Adrenal gland (tissue), 12 donors: ENCODE results near the gene LSMEM2. TPM values are rescaled to one million over a fixed set of nuclear protein-coding genes. Genes with fewer than 3 reads are reported as not detected.

Experiments
- DNase-seq, 7 donors: peaks; one replicate each; pipeline ENCODE4 v3.0.0-alpha.2; 2019 to 2020
- H3K27ac ChIP-seq, 5 donors: fragments of 200-600 bp; sonication (generic) in 4 of 5; 1 replicate in 3 of 5; 2 replicates in 2 of 5; pipeline versions ENCODE4 v1.5.1 to v1.8.0; 2016 to 2020; ENCODE audit warnings: mild to moderate bottlenecking in 1 of 5
- H3K27me3 ChIP-seq: fragments of 200-600 bp; 2 replicates; pipeline ENCODE4 v1.8.0; 2021
- H3K36me3 ChIP-seq, 2 donors: fragments of 200-600 bp; replicated peaks in 1 of 2; 1 replicate in 1 of 2; 2 replicates in 1 of 2; pipeline versions ENCODE4 v1.5.1 to v1.8.0; 2018 to 2022
- H3K4me1 ChIP-seq, 2 donors: fragments of 200-600 bp; replicated peaks in 1 of 2; 1 replicate in 1 of 2; 2 replicates in 1 of 2; pipeline versions ENCODE4 v1.5.1 to v1.8.0; 2018 to 2021
- H3K4me3 ChIP-seq, 4 donors: fragments of 200-600 bp; sonication (generic) in 3 of 4; one replicate each; pipeline ENCODE4 v1.5.1; 2016 to 2018
- H3K9me3 ChIP-seq, 3 donors: fragments of 200-600 bp; sonication (generic) in 1 of 3; replicated peaks in 1 of 3; 1 replicate in 2 of 3; 2 replicates in 1 of 3; pipeline versions ENCODE4 v1.5.1 to v1.8.0; 2016 to 2021
- CTCF ChIP-seq, 6 experiments: fragments of 450-650 bp in 4 of 6; fragments of 200-600 bp in 2 of 6; sonication (generic) in 1 of 6; IDR thresholded peaks; 1 replicate in 5 of 6; 2 replicates in 1 of 6; pipeline versions ENCODE4 v1.5.1 to v1.8.0; 2016 to 2021; ENCODE audit warnings: antibody characterized with exemption in 6 of 6, mild to moderate bottlenecking in 2 of 6, moderate library complexity in 1 of 6
- POLR2A ChIP-seq, 2 donors: fragments of 450-650 bp; IDR thresholded peaks; one replicate each; pipeline ENCODE4 v1.6.1; 2017; ENCODE audit warnings: antibody characterized with exemption in 2 of 2, mild to moderate bottlenecking in 2 of 2, moderate library complexity in 1 of 2
- WGBS, 4 donors: extraction: QIAGEN DNeasy Blood & Tissue Kit in 2 of 4; methylation state at CpG; one replicate each; pipeline versions ENCODE4 v1.1.5 to v1.1.7; 2013 to 2017; 5-methylcytosine and 5-hydroxymethylcytosine counted together
- intact Hi-C, 2 donors: fragments of 100-400 bp; cut with DNase I; formaldehyde crosslinking; loops; one replicate each; pipeline versions ENCODE4 v1.14.1 to v1.15.0; 2022 to 2023
- polyA plus RNA-seq, 3 donors: library from polyadenylated mRNA; stranded (reverse); fragments of 200-250 nt in 2 of 3; fragments of 350-450 nt in 1 of 3; fragmentation: Illumina TruSeq in 1 of 3; extraction: RNeasy Lipid Tissue Mini Kit (QIAGEN cat#74804) in 1 of 3; gene quantifications; one replicate each; pipeline ENCODE4 v1.2.3, GENCODE V29; 2013 to 2014
- total RNA-seq, 9 donors: library from RNA; depleted of rRNA in 4 of 9; stranded (reverse); fragments of >200 nt in 4 of 9; fragments of 120-200 nt in 1 of 9; fragmentation: NEBNext Ultra II Directional in 1 of 9; extraction: Animal tissue kit (Norgen Biotek cat#: 25700) in 1 of 9; gene quantifications; one replicate each; pipeline versions ENCODE4 v1.1.0 to v1.2.4, GENCODE V29; 2013 to 2023
- donor health status: healthy with polysubstance abuse.
- donor health status: Bipolar disorder and iron deficiency.
- donor health status: DM: yes; HTN: yes; CAD: no.
- donor health status: DM: no; HTN: no; CAD: no.
- donor health status: DM: no; HTN: no; CAD: no.
- donor health status: DM: yes; HTN: yes; CAD: no.

Gene LSMEM2
- total and polyA plus RNA-seq, 12 donors = 0.09 to 0.76 (median 0.47) TPM; not detected in 5

GRCh38 chr3:50336452-50337174, 57.7 kb downstream of the LSMEM2 start:
- Histone ChIP-seq H3K4me1 (peaks cover 29 to 52% of the 10 kb centered on the region in 2 donors), H3K27me3 (no peaks in the 10 kb centered on the region), H3K27ac (peak overlapping the region; percentile 87 to 98 (median 93)), H3K4me3 (peak overlapping the region; percentile 27 to 68 (median 58)), H3K36me3 (peaks cover 0 to 9% of the 10 kb centered on the region in 2 donors), H3K9me3 (no peaks in the 10 kb centered on the region)
- DNase-seq = no peak
- intact Hi-C loops = no loop called here
- 1 to 2% (median 1%) methylated on average over 9 to 31 of the region's 31 CpGs for WGBS, 4 donors
- TF ChIP-seq CTCF (IDR thresholded peaks at IDR 0.05) (peak in 1 of 6 experiments; percentile 16), POLR2A (IDR thresholded peaks at IDR 0.05) (no peak)

GRCh38 chr3:50337175-50337861, 58.4 kb downstream of the LSMEM2 start:
- Histone ChIP-seq H3K27me3 (no peaks in the 10 kb centered on the region), H3K4me3 (peak overlapping the region; percentile 30 to 68 (median 58)), H3K9me3 (no peaks in the 10 kb centered on the region), H3K27ac (peak overlapping the region; percentile 87 to 98 (median 93)), H3K4me1 (peaks cover 29 to 52% of the 10 kb centered on the region in 2 donors), H3K36me3 (peaks cover 0 to 2% of the 10 kb centered on the region in 2 donors)
- DNase-seq = peak; percentile 99 to 100 (median 100)
- intact Hi-C loops = no loop called here
- WGBS, 4 donors = 0 to 1% (median 0%) methylated on average over 23 to 79 of the region's 79 CpGs; no CpG with 5 or more reads in 1 of the 4 donors
- TF ChIP-seq CTCF (IDR thresholded peaks at IDR 0.05) = no peak
- TF ChIP-seq POLR2A (IDR thresholded peaks at IDR 0.05) = peak; percentile 68 to 96

Other genes with a start within 250 kb of the LSMEM2 start
- gene RBM5, start 190.2 kb upstream of the LSMEM2 start, total RNA-seq = 100 to 1,000 TPM in 7 of 9 donors, 10 to 100 TPM in 2; 51.9 to 224 (median 118) TPM
- gene RBM5, start 190.2 kb upstream of the LSMEM2 start, polyA plus RNA-seq = 100 to 1,000 TPM; 108 to 152 (median 110) TPM
- 10 to 100 TPM in 6 of 9 donors, 1 to 10 TPM in 3; 1.6 to 21.1 (median 13.3) TPM for gene SEMA3F, start 123.8 kb upstream of the LSMEM2 start, total RNA-seq
- gene SEMA3F, start 123.8 kb upstream of the LSMEM2 start, polyA plus RNA-seq = 10 to 100 TPM in 2 of 3 donors, 1 to 10 TPM in 1; 7.3 to 16.7 (median 14.5) TPM
- not detected for gene GNAT1, start 87.5 kb upstream of the LSMEM2 start, total RNA-seq
- gene GNAT1, start 87.5 kb upstream of the LSMEM2 start, polyA plus RNA-seq = not detected
- gene SLC38A3, start 73.8 kb upstream of the LSMEM2 start, total RNA-seq = 10 to 100 TPM in 1 of 9 donors, under 1 TPM in 6, not detected in 2; 0.07 to 48.8 (median 0.61) TPM
- under 1 TPM; 0.05 to 0.30 (median 0.08) TPM for gene SLC38A3, start 73.8 kb upstream of the LSMEM2 start, polyA plus RNA-seq
- 100 to 1,000 TPM; 109 to 275 (median 202) TPM for gene GNAI2, start 42.9 kb upstream of the LSMEM2 start, total RNA-seq
- 100 to 1,000 TPM; 133 to 163 (median 157) TPM for gene GNAI2, start 42.9 kb upstream of the LSMEM2 start, polyA plus RNA-seq
- 100 to 1,000 TPM in 7 of 9 donors, 10 to 100 TPM in 1, 1 to 10 TPM in 1; 6.0 to 468 (median 217) TPM for gene SEMA3B, start 9.9 kb upstream of the LSMEM2 start, total RNA-seq
- gene SEMA3B, start 9.9 kb upstream of the LSMEM2 start, polyA plus RNA-seq = 100 to 1,000 TPM; 159 to 496 (median 451) TPM
- gene IFRD2, start 13.3 kb downstream of the LSMEM2 start, total RNA-seq = 10 to 100 TPM; 31.6 to 96.3 (median 52.8) TPM
- gene IFRD2, start 13.3 kb downstream of the LSMEM2 start, polyA plus RNA-seq = 100 to 1,000 TPM in 2 of 3 donors, 10 to 100 TPM in 1; 55.9 to 182 (median 144) TPM
- gene HYAL3, start 20.3 kb downstream of the LSMEM2 start, total RNA-seq = 1 to 10 TPM; 1.7 to 5.4 (median 3.5) TPM
- 1 to 10 TPM; 2.5 to 6.8 (median 3.2) TPM for gene HYAL3, start 20.3 kb downstream of the LSMEM2 start, polyA plus RNA-seq
- 10 to 100 TPM in 6 of 9 donors, 1 to 10 TPM in 3; 5.2 to 17.9 (median 10.4) TPM for gene NAA80, start 20.3 kb downstream of the LSMEM2 start, total RNA-seq
- 10 to 100 TPM in 2 of 3 donors, 1 to 10 TPM in 1; 6.0 to 19.8 (median 14.0) TPM for gene NAA80, start 20.3 kb downstream of the LSMEM2 start, polyA plus RNA-seq
- gene HYAL1, start 24.5 kb downstream of the LSMEM2 start, total RNA-seq = 10 to 100 TPM in 8 of 9 donors, 1 to 10 TPM in 1; 3.2 to 50.5 (median 35.6) TPM
- 10 to 100 TPM in 2 of 3 donors, 1 to 10 TPM in 1; 9.7 to 50.1 (median 16.5) TPM for gene HYAL1, start 24.5 kb downstream of the LSMEM2 start, polyA plus RNA-seq
- 100 to 1,000 TPM in 4 of 9 donors, 10 to 100 TPM in 5; 62.9 to 186 (median 96.7) TPM for gene HYAL2, start 43.7 kb downstream of the LSMEM2 start, total RNA-seq
- 100 to 1,000 TPM in 2 of 3 donors, 10 to 100 TPM in 1; 28.0 to 147 (median 109) TPM for gene HYAL2, start 43.7 kb downstream of the LSMEM2 start, polyA plus RNA-seq
- 10 to 100 TPM; 29.0 to 64.3 (median 34.8) TPM for gene TUSC2, start 49.1 kb downstream of the LSMEM2 start, total RNA-seq
- gene TUSC2, start 49.1 kb downstream of the LSMEM2 start, polyA plus RNA-seq = 10 to 100 TPM; 28.8 to 35.5 (median 31.9) TPM
- 10 to 100 TPM in 8 of 9 donors, 1 to 10 TPM in 1; 9.8 to 27.4 (median 14.7) TPM for gene RASSF1, start 61.7 kb downstream of the LSMEM2 start, total RNA-seq
- gene RASSF1, start 61.7 kb downstream of the LSMEM2 start, polyA plus RNA-seq = 10 to 100 TPM in 2 of 3 donors, 1 to 10 TPM in 1; 9.6 to 26.4 (median 23.5) TPM
- under 1 TPM in 6 of 9 donors, not detected in 3; 0.11 to 0.67 (median 0.40) TPM for gene ZMYND10, start 66.6 kb downstream of the LSMEM2 start, total RNA-seq
- 1 to 10 TPM in 2 of 3 donors, not detected in 1; 1.2 to 1.9 TPM for gene ZMYND10, start 66.6 kb downstream of the LSMEM2 start, polyA plus RNA-seq
- gene NPRL2, start 71.7 kb downstream of the LSMEM2 start, total RNA-seq = 10 to 100 TPM; 16.9 to 36.2 (median 23.0) TPM
- 10 to 100 TPM; 27.5 to 57.9 (median 45.3) TPM for gene NPRL2, start 71.7 kb downstream of the LSMEM2 start, polyA plus RNA-seq
- gene CYB561D2, start 71.8 kb downstream of the LSMEM2 start, total RNA-seq = 10 to 100 TPM; 14.0 to 39.9 (median 29.2) TPM
- 10 to 100 TPM; 13.7 to 26.9 (median 16.8) TPM for gene CYB561D2, start 71.8 kb downstream of the LSMEM2 start, polyA plus RNA-seq
- 10 to 100 TPM; 48.9 to 88.5 (median 63.6) TPM for gene TMEM115, start 80.4 kb downstream of the LSMEM2 start, total RNA-seq
- gene TMEM115, start 80.4 kb downstream of the LSMEM2 start, polyA plus RNA-seq = 10 to 100 TPM; 23.6 to 36.6 (median 34.5) TPM
- gene CACNA2D2, start 224.5 kb downstream of the LSMEM2 start, total RNA-seq = under 1 TPM; 0.09 to 0.88 (median 0.56) TPM
- gene CACNA2D2, start 224.5 kb downstream of the LSMEM2 start, polyA plus RNA-seq = 1 to 10 TPM in 2 of 3 donors, under 1 TPM in 1; 0.59 to 2.0 (median 1.0) TPM